ENCODE data around the gene P2RY13.
A peak's percentile ranks its signal among the peaks of the same experiment; 100 is the strongest.

The P2RY13 gene

DNA sequence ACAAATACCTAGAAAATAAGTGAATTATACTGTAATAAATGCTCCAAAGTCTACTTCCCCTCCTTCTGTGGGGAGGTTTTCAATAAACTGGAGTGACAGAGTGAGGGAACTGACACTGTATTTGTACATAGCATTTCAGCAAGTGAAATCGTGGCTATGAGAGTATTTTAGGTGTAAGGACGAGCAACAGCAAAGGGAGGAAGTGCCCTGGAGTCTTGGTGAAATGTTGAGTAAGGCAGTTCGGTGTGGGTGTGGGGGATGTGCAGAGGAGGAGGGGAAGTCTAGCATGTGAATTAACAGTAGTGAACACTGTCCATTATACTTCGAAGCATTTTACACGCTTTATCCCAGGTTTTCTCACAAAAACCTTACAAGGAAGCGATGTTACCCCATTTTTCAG lies 18.1 kb upstream of the P2RY13 start:
- Histone ChIP-seq H3K14ac (ENCODE audit: low read length) (no peak overlapping the region), H2BK15ac (ENCODE audit: low read length) (no peak overlapping the region), H3K9ac (ENCODE audit: low read depth, low read length, poor library complexity) (no peak overlapping the region), H3K27ac (replicated peaks; ENCODE audit: low read length) (no peak overlapping the region), H2AK5ac (ENCODE audit: low read depth, low read length) (no peak overlapping the region), H3K36me3 (replicated peaks in 1 of 2; ENCODE audit: control insufficient read depth in 2 of 2, insufficient read depth in 2 of 2, low read length in 2 of 2) (no peaks in the 10 kb centered on the region), H3K4me3 (ENCODE audit: low read length in 2 of 2) (no peak overlapping the region), H2BK120ac (ENCODE audit: low read depth, low read length) (no peak overlapping the region), H2BK5ac (ENCODE audit: low read length) (no peak overlapping the region), H2AFZ (ENCODE audit: low read length) (peak overlapping the region; percentile 14), H4K91ac (ENCODE audit: low read depth, low read length, poor library complexity) (no peak overlapping the region), H3K4ac (ENCODE audit: low read length) (no peak overlapping the region), H3K79me1 (ENCODE audit: low read depth, low read length) (no peaks in the 10 kb centered on the region), H3K4me1 (ENCODE audit: control insufficient read depth in 2 of 2, insufficient read depth in 1 of 2, low read depth in 1 of 2, low read length in 2 of 2) (peaks cover 0 to 4% of the 10 kb centered on the region in 2 donors), H3K23ac (ENCODE audit: low read depth, low read length, poor library complexity) (no peak overlapping the region), H3K9me3 (replicated peaks in 1 of 2; ENCODE audit: control insufficient read depth in 2 of 2, insufficient read depth in 1 of 2, low read depth in 1 of 2, low read length in 2 of 2) (no peaks in the 10 kb centered on the region), H3K18ac (ENCODE audit: low read length) (no peak overlapping the region), H3K4me2 (ENCODE audit: insufficient read depth, low read length, poor library complexity, severe bottlenecking) (no peak overlapping the region), H3K27me3 (ENCODE audit: control insufficient read depth in 3 of 3, insufficient read depth in 3 of 3, low read depth in 1 of 3, low read length in 3 of 3) (no peaks in the 10 kb centered on the region), H4K8ac (ENCODE audit: low read depth, low read length) (no peak overlapping the region), H2BK12ac (ENCODE audit: low read length) (no peak overlapping the region)
- no peak for DNase-seq (ENCODE audit: low spot score)
- no CpG with 5 or more reads among the region's 6 CpGs for WGBS, 2 donors (ENCODE audit: extremely low coverage in 2 of 2, insufficient read length in 2 of 2, insufficient replicate concordance in 1 of 2)

DNA sequence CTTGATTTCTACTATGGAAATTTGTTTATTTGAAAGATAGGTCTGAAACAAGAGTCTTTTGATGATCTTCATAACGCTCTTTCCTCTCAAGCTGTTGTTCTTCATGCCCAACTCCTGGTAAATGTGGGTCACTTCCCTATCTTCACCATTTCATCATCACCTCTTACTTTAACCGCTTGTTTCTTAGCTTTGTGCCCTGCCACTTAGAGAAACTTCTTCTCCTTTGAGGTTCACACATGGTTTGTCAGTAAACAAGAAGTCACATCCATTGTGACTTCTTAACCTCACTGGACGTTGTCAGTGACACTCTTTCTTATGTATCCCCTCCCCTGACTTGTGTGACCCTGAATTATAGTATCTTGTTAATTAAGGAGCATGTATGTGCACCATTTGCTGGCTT lies 16.9 kb upstream of the P2RY13 start:
- H2BK15ac ChIP-seq (ENCODE audit: low read length) = no peak overlapping the region

DNA sequence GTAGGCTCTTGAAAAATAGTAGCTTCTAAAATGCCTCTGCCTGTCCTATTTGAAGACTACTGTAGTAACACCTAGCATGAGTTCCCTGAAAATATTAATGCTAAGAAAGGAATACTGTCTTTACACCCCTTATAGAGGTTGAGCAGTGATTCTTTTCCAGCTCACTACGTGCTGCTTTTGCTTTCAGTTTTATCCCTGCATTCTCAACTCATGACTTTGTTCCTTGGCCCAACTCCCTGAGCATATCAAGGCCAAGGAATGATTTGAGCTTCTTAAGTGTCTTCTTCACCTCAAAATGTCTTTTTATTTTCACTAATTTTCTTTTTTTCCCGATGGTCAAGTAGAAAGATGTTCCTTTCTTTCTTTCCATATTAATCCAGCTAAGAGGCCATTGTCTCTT lies 16.5 kb upstream of the P2RY13 start:
- H3K4me2 ChIP-seq (ENCODE audit: insufficient read depth, low read length, poor library complexity, severe bottlenecking) = no peak overlapping the region
- no peak overlapping the region for H3K4me3 ChIP-seq (ENCODE audit: low read length in 2 of 2)
- H3K9ac ChIP-seq (ENCODE audit: low read depth, low read length, poor library complexity) = no peak overlapping the region
- H3K9me3 ChIP-seq (replicated peaks in 1 of 2; ENCODE audit: control insufficient read depth in 2 of 2, insufficient read depth in 1 of 2, low read depth in 1 of 2, low read length in 2 of 2) = no peaks in the 10 kb centered on the region
- H3K18ac ChIP-seq (ENCODE audit: low read length) = no peak overlapping the region
- H2BK12ac ChIP-seq (ENCODE audit: low read length) = no peak overlapping the region
- no peak overlapping the region for H2AFZ ChIP-seq (ENCODE audit: low read length)
- WGBS, 2 donors (ENCODE audit: extremely low coverage in 2 of 2, insufficient read length in 2 of 2, insufficient replicate concordance in 1 of 2) = no CpG with 5 or more reads among the region's 2 CpGs
- no peak overlapping the region for H2BK15ac ChIP-seq (ENCODE audit: low read length)
- DNase-seq (ENCODE audit: low spot score) = no peak
- no peaks in the 10 kb centered on the region for H3K36me3 ChIP-seq (replicated peaks in 1 of 2; ENCODE audit: control insufficient read depth in 2 of 2, insufficient read depth in 2 of 2, low read length in 2 of 2)
- no peak overlapping the region for H2AK5ac ChIP-seq (ENCODE audit: low read depth, low read length)
- no peak overlapping the region for H4K91ac ChIP-seq (ENCODE audit: low read depth, low read length, poor library complexity)
- H3K27me3 ChIP-seq (ENCODE audit: control insufficient read depth in 3 of 3, insufficient read depth in 3 of 3, low read depth in 1 of 3, low read length in 3 of 3) = no peaks in the 10 kb centered on the region
- H3K14ac ChIP-seq (ENCODE audit: low read length) = no peak overlapping the region
- no peaks in the 10 kb centered on the region for H3K79me1 ChIP-seq (ENCODE audit: low read depth, low read length)
- no peak overlapping the region for H3K4ac ChIP-seq (ENCODE audit: low read length)
- H3K27ac ChIP-seq (replicated peaks; ENCODE audit: low read length) = no peak overlapping the region
- H2BK120ac ChIP-seq (ENCODE audit: low read depth, low read length) = no peak overlapping the region
- peaks cover 0 to 4% of the 10 kb centered on the region in 2 donors for H3K4me1 ChIP-seq (ENCODE audit: control insufficient read depth in 2 of 2, insufficient read depth in 1 of 2, low read depth in 1 of 2, low read length in 2 of 2)
- H4K8ac ChIP-seq (ENCODE audit: low read depth, low read length) = no peak overlapping the region
- no peak overlapping the region for H2BK5ac ChIP-seq (ENCODE audit: low read length)
- H3K23ac ChIP-seq (ENCODE audit: low read depth, low read length, poor library complexity) = no peak overlapping the region

More for the DNA sequence above, 16.9 kb upstream of the P2RY13 start:
- Histone ChIP-seq H3K18ac (ENCODE audit: low read length) (no peak overlapping the region), H3K4me1 (ENCODE audit: control insufficient read depth in 2 of 2, insufficient read depth in 1 of 2, low read depth in 1 of 2, low read length in 2 of 2) (peaks cover 0 to 4% of the 10 kb centered on the region in 2 donors), H3K4me2 (ENCODE audit: insufficient read depth, low read length, poor library complexity, severe bottlenecking) (no peak overlapping the region), H3K36me3 (replicated peaks in 1 of 2; ENCODE audit: control insufficient read depth in 2 of 2, insufficient read depth in 2 of 2, low read length in 2 of 2) (no peaks in the 10 kb centered on the region), H2BK5ac (ENCODE audit: low read length) (no peak overlapping the region), H3K14ac (ENCODE audit: low read length) (no peak overlapping the region), H2AFZ (ENCODE audit: low read length) (no peak overlapping the region), H3K9ac (ENCODE audit: low read depth, low read length, poor library complexity) (no peak overlapping the region), H4K91ac (ENCODE audit: low read depth, low read length, poor library complexity) (no peak overlapping the region), H3K4ac (ENCODE audit: low read length) (no peak overlapping the region), H3K79me1 (ENCODE audit: low read depth, low read length) (no peaks in the 10 kb centered on the region), H4K8ac (ENCODE audit: low read depth, low read length) (no peak overlapping the region), H2BK12ac (ENCODE audit: low read length) (no peak overlapping the region), H3K27me3 (ENCODE audit: control insufficient read depth in 3 of 3, insufficient read depth in 3 of 3, low read depth in 1 of 3, low read length in 3 of 3) (no peaks in the 10 kb centered on the region), H3K9me3 (replicated peaks in 1 of 2; ENCODE audit: control insufficient read depth in 2 of 2, insufficient read depth in 1 of 2, low read depth in 1 of 2, low read length in 2 of 2) (no peaks in the 10 kb centered on the region), H2AK5ac (ENCODE audit: low read depth, low read length) (no peak overlapping the region), H3K4me3 (ENCODE audit: low read length in 2 of 2) (no peak overlapping the region), H2BK120ac (ENCODE audit: low read depth, low read length) (no peak overlapping the region), H3K23ac (ENCODE audit: low read depth, low read length, poor library complexity) (no peak overlapping the region), H3K27ac (replicated peaks; ENCODE audit: low read length) (no peak overlapping the region)
- no CpG with 5 or more reads among the region's 3 CpGs for WGBS, 2 donors (ENCODE audit: extremely low coverage in 2 of 2, insufficient read length in 2 of 2, insufficient replicate concordance in 1 of 2)
- DNase-seq (ENCODE audit: low spot score) = no peak

DNA sequence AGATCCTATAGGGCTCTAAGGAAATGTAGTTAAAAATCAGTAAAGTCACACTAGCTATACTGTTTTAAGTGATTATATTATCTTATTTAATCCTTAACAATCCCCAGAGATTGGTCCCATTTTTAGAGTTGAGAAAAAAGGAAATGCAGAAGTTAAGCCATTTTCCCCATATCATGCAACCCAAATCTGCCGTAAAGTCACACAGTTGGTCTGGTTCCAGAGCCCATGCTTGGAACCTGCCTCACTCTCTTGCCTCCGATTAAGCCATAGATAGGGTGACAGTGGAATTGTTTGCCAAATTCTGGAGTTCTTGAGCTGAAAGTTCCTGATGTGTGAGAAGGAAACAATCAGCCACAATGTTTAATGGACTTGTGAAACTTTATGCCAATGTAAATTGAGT lies 2.3 kb upstream of the P2RY13 start:
- H3K18ac ChIP-seq (ENCODE audit: low read length) = no peak overlapping the region
- H2AK5ac ChIP-seq (ENCODE audit: low read depth, low read length) = no peak overlapping the region
- no peak overlapping the region for H3K14ac ChIP-seq (ENCODE audit: low read length)
- no peak overlapping the region for H3K23ac ChIP-seq (ENCODE audit: low read depth, low read length, poor library complexity)
- no peaks in the 10 kb centered on the region for H3K36me3 ChIP-seq (replicated peaks in 1 of 2; ENCODE audit: control insufficient read depth in 2 of 2, insufficient read depth in 2 of 2, low read length in 2 of 2)
- no peak overlapping the region for H2BK120ac ChIP-seq (ENCODE audit: low read depth, low read length)
- no CpG with 5 or more reads among the region's 2 CpGs for whole genome bisulfite sequencing, 2 donors (ENCODE audit: extremely low coverage in 2 of 2, insufficient read length in 2 of 2, insufficient replicate concordance in 1 of 2)
- no peak overlapping the region for H3K4ac ChIP-seq (ENCODE audit: low read length)
- H2AFZ ChIP-seq (ENCODE audit: low read length) = no peak overlapping the region
- no peak overlapping the region for H3K27ac ChIP-seq (replicated peaks; ENCODE audit: low read length)
- H3K4me3 ChIP-seq (ENCODE audit: low read length in 2 of 2) = no peak overlapping the region
- no peak overlapping the region for H4K8ac ChIP-seq (ENCODE audit: low read depth, low read length)
- no peak overlapping the region for H3K4me2 ChIP-seq (ENCODE audit: insufficient read depth, low read length, poor library complexity, severe bottlenecking)
- H3K9me3 ChIP-seq (replicated peaks in 1 of 2; ENCODE audit: control insufficient read depth in 2 of 2, insufficient read depth in 1 of 2, low read depth in 1 of 2, low read length in 2 of 2) = no peaks in the 10 kb centered on the region
- H3K79me1 ChIP-seq (ENCODE audit: low read depth, low read length) = no peaks in the 10 kb centered on the region
- no peak overlapping the region for H2BK5ac ChIP-seq (ENCODE audit: low read length)
- DNase-seq (ENCODE audit: low spot score) = no peak
- H2BK15ac ChIP-seq (ENCODE audit: low read length) = no peak overlapping the region
- no peaks in the 10 kb centered on the region for H3K4me1 ChIP-seq (ENCODE audit: control insufficient read depth in 2 of 2, insufficient read depth in 1 of 2, low read depth in 1 of 2, low read length in 2 of 2)
- no peak overlapping the region for H3K9ac ChIP-seq (ENCODE audit: low read depth, low read length, poor library complexity)
- no peak overlapping the region for H4K91ac ChIP-seq (ENCODE audit: low read depth, low read length, poor library complexity)
- H3K27me3 ChIP-seq (ENCODE audit: control insufficient read depth in 3 of 3, insufficient read depth in 3 of 3, low read depth in 1 of 3, low read length in 3 of 3) = no peaks in the 10 kb centered on the region
- H2BK12ac ChIP-seq (ENCODE audit: low read length) = no peak overlapping the region
